Fibroblast of villous mesenchyme (primary cell): Measurements from ENCODE around the gene FHOD3. TPM values are rescaled to one million over a fixed set of nuclear protein-coding genes. Genes with fewer than 3 reads are reported as not detected.

Experiments used
- DNase-seq: peaks from one replicate; pipeline ENCODE4 v3.0.0-alpha.2; 2010; ENCODE audit warnings: low read depth
- H3K4me3 ChIP-seq: 2 replicates; pipeline ENCODE4 v1.5.1; 2011; ENCODE audit warnings: low read depth, mild to moderate bottlenecking, low read length
- CTCF ChIP-seq: IDR thresholded peaks from 2 replicates; pipeline ENCODE4 v1.5.1; 2012; ENCODE audit warnings: low read depth, mild to moderate bottlenecking, low read length; ENCODE audit not compliant: insufficient read depth
- total RNA-seq: library from RNA; depleted of rRNA; stranded (reverse); fragments of >200 nt; gene quantifications from 2 replicates; pipeline ENCODE4 v1.2.3, GENCODE V29; 2012

FHOD3 gene
- total RNA-seq, 1 donor, result 5.2 TPM

GRCh38 chr18:36652503-36652902, 355.0 kb downstream of the FHOD3 start:
- TF ChIP-seq CTCF, result no peak
- no peak for DNase-seq
- no peak overlapping the region for H3K4me3 ChIP-seq

GRCh38 chr18:36653141-36653869, 355.8 kb downstream of the FHOD3 start:
- TF ChIP-seq CTCF, result no peak
- no peak overlapping the region for H3K4me3 ChIP-seq
- DNase-seq, result no peak

GRCh38 chr18:36653870-36654269, 356.4 kb downstream of the FHOD3 start:
- no peak overlapping the region for H3K4me3 ChIP-seq
- no peak for TF ChIP-seq CTCF
- DNase-seq, result no peak

GRCh38 chr18:36655074-36655473, 357.6 kb downstream of the FHOD3 start:
- no peak overlapping the region for H3K4me3 ChIP-seq
- TF ChIP-seq CTCF, result no peak
- no peak for DNase-seq

- no peak for DNase-seq
- no peak overlapping the region for H3K4me3 ChIP-seq
- no peak for TF ChIP-seq CTCF
Observed at GRCh38 chr18:36655930-36656329, 358.4 kb downstream of the FHOD3 start.

- no peak overlapping the region for H3K4me3 ChIP-seq
- no peak for TF ChIP-seq CTCF
- no peak for DNase-seq
Observed at GRCh38 chr18:36658611-36659010, 361.1 kb downstream of the FHOD3 start.

GRCh38 chr18:36660311-36660710, 362.8 kb downstream of the FHOD3 start:
- DNase-seq, result no peak

More at GRCh38 chr18:36660311-36660710, 362.8 kb downstream of the FHOD3 start:
- H3K4me3 ChIP-seq, result no peak overlapping the region
- no peak for TF ChIP-seq CTCF
